PC-9 (cell line): ENCODE results near the gene KPNA5. TPM values are rescaled to one million over a fixed set of nuclear protein-coding genes. Genes with fewer than 3 reads are reported as not detected.

Experiments
- Bru-seq: library from RNA; stranded (reverse); fragments of 400-500 nt; gene quantifications from one replicate; lab custom pipeline; 2021; lab: Mats Ljungman, UMichigan
- BruChase-seq, 2 experiments: library from RNA; stranded (reverse); fragments of 400-500 nt; gene quantifications; one replicate each; lab custom pipeline; 2021; lab: Mats Ljungman, UMichigan
- BruUV-seq: library from RNA; stranded (reverse); fragments of 400-500 nt; replicated peaks from 2 replicates; lab custom pipeline; 2021; lab: Mats Ljungman, UMichigan
- CTCF ChIA-PET: fragments of 300-600 bp; sonication (Branson Sonifier 250); formaldehyde crosslinking; loops from one replicate; lab custom pipeline; 2022; ENCODE audit warnings: antibody characterized with exemption; lab: Charles Lee
- POLR2A ChIA-PET: fragments of 300-600 bp; sonication (Branson Sonifier 250); formaldehyde crosslinking; loops from one replicate; lab custom pipeline; 2022; ENCODE audit warnings: antibody characterized with exemption; ENCODE audit not compliant: unreplicated experiment; lab: Charles Lee
- DNase-seq, 2 experiments: peaks; one replicate each; pipeline versions ENCODE4 v3.0.0 to v3.0.0-alpha.2; 2015 to 2022; ENCODE audit warnings: mixed read lengths in 1 of 2
- H2AFZ ChIP-seq: fragments of 200-600 bp; sonication (generic); 2 replicates; pipeline ENCODE4 v1.8.1; 2017; ENCODE audit warnings: antibody characterized with exemption
- H3F3A ChIP-seq: fragments of 200-600 bp; sonication (generic); 2 replicates; pipeline ENCODE4 v1.8.1; 2017; ENCODE audit warnings: antibody characterized with exemption, mild to moderate bottlenecking, low read depth; ENCODE audit not compliant: insufficient read depth
- H3K27ac ChIP-seq: fragments of 200-600 bp; sonication (generic); 2 replicates; pipeline ENCODE4 v1.6.1; 2016; ENCODE audit warnings: mixed run types
- H3K27me3 ChIP-seq: fragments of 200-600 bp; sonication (generic); 2 replicates; pipeline ENCODE4 v1.6.1; 2016; ENCODE audit warnings: low read depth, mixed run types; ENCODE audit not compliant: insufficient read depth
- H3K36me3 ChIP-seq: fragments of 200-600 bp; sonication (generic); 2 replicates; pipeline ENCODE4 v1.6.1; 2016; ENCODE audit warnings: low read depth, mixed run types
- H3K4me1 ChIP-seq: fragments of 200-600 bp; sonication (generic); replicated peaks from 2 replicates; pipeline ENCODE4 v1.6.1; 2016; ENCODE audit warnings: mixed run types; ENCODE audit not compliant: insufficient read depth
- H3K4me2 ChIP-seq: fragments of 200-600 bp; sonication (generic); 2 replicates; pipeline ENCODE4 v1.6.1; 2017; ENCODE audit warnings: mixed run types
- H3K4me3 ChIP-seq: fragments of 200-600 bp; sonication (generic); 2 replicates; pipeline ENCODE4 v1.6.1; 2016; ENCODE audit warnings: mixed run types
- H3K79me2 ChIP-seq: fragments of 200-600 bp; sonication (generic); 2 replicates; pipeline ENCODE4 v1.6.1; 2017; ENCODE audit warnings: low read depth, mixed run types
- H3K9me2 ChIP-seq: fragments of 200-600 bp; sonication (generic); 2 replicates; pipeline ENCODE4 v1.8.1; 2017; ENCODE audit warnings: mild to moderate bottlenecking; ENCODE audit not compliant: insufficient read depth
- H3K9me3 ChIP-seq: fragments of 200-600 bp; sonication (generic); 2 replicates; pipeline ENCODE4 v1.8.1; 2016; ENCODE audit warnings: low read depth; ENCODE audit not compliant: insufficient read depth
- H4K20me1 ChIP-seq: fragments of 200-600 bp; sonication (generic); 2 replicates; pipeline ENCODE4 v1.8.1; 2017; ENCODE audit not compliant: insufficient read depth
- CTCF ChIP-seq: fragments of 200-600 bp; sonication (generic); conservative IDR thresholded peaks from 2 replicates; pipeline ENCODE4 v1.6.1; 2017; ENCODE audit warnings: mixed run types, antibody characterized with exemption, mild to moderate bottlenecking, moderate library complexity
- EZH2 ChIP-seq: fragments of 200-600 bp; sonication (generic); IDR thresholded peaks from 2 replicates; pipeline ENCODE4 v1.8.0; 2017; ENCODE audit warnings: antibody characterized with exemption, low read depth
- intact Hi-C: fragments of 100-400 bp; cut with micrococcal nuclease; formaldehyde crosslinking; loops from one replicate; pipeline ENCODE4 v1.10.0; 2022; ENCODE audit not compliant: unreplicated experiment
- long read RNA-seq: library from polyadenylated mRNA; stranded (forward); transcript quantifications from one replicate; pipeline ENCODE4 v2.0.0, GENCODE V29; 2022
- total RNA-seq: library from RNA; stranded (reverse); gene quantifications from 2 replicates; pipeline ENCODE4 v1.2.3, GENCODE V29; 2021

The KPNA5 gene
- total RNA-seq, result 6.6 and 6.8 TPM in 2 replicates
- Bru-seq, nascent RNA, result percentile 77 among the genes with signal in this experiment
- percentile 76 among the genes with signal in this experiment for BruChase-seq, experiment 1, labeled RNA remaining after a 2-hour chase
- BruChase-seq, experiment 2, labeled RNA remaining after a 6-hour chase, result percentile 59 among the genes with signal in this experiment
- long read RNA-seq, full-length matches to known transcripts, result 3 of 5 reads
- long read RNA-seq, partial matches to known transcripts, result 0 of 5 reads
- long read RNA-seq, other reads (novel, unspliced or antisense), result 2 of 5 reads

- TF ChIP-seq EZH2 (no peak), CTCF (no peak)
- ChIA-PET POLR2A (interaction anchor here (0.6 kb wide), 1 partner anchor 470 kb away, joined by 4 read pairs; no protein-coding TSS in a partner anchor), CTCF (no interaction called here)
- H3K27me3 ChIP-seq, result no peaks in the 10 kb centered on the region
- 0 out of 2 replicates have a peak, but pooled peaks cover 4% of the 10 kb centered on the region for H4K20me1 ChIP-seq
- BruUV-seq, result TSS peak; percentile 67
- 0 out of 2 replicates have a peak, but pooled peaks cover 9% of the 10 kb centered on the region for H3K36me3 ChIP-seq
- H3K9me2 ChIP-seq, result no peaks in the 10 kb centered on the region
- H3K4me3 ChIP-seq, result peak within 1 kb of the TSS; percentile 84
- intact Hi-C loops, result loop anchor here (1.0 to 2.0 kb wide), 2 partner anchors 64 to 110 kb away; partner anchors contain the start of genes RSPH4A and RWDD1
- peak within 1 kb of the TSS; percentile 94 for H3K4me2 ChIP-seq
- peak; percentile 84 to 87 for DNase-seq
- peak within 1 kb of the TSS; percentile 98 for H2AFZ ChIP-seq
- peaks cover 22% of the 10 kb centered on the region for H3F3A ChIP-seq
- peaks cover 15% of the 10 kb centered on the region for H3K4me1 ChIP-seq
- H3K9me3 ChIP-seq, result no peaks in the 10 kb centered on the region
- H3K79me2 ChIP-seq, result peaks cover 40% of the 10 kb centered on the region
- H3K27ac ChIP-seq, result peak within 1 kb of the TSS; percentile 85
Measured at GRCh38 chr6:116680880-116681672, at the start of gene KPNA5. Gene KPNA5 (plus strand): TSS chr6:116681211. CDS start chr6:116681335, 124 bp downstream.

- no TSS peak for BruUV-seq
- ChIA-PET POLR2A (no interaction called here), CTCF (no interaction called here)
- no peaks in the 10 kb centered on the region for H3K9me3 ChIP-seq
- no peak for DNase-seq
- intact Hi-C loops, result no loop called here
- H3K4me1 ChIP-seq, result no peaks in the 10 kb centered on the region
- H3K4me2 ChIP-seq, result no peak overlapping the region
- no peaks in the 10 kb centered on the region for H3K79me2 ChIP-seq
- no peak overlapping the region for H3K4me3 ChIP-seq
- peaks cover 10% of the 10 kb centered on the region; the same call in 1 of the 2 replicates for H3K36me3 ChIP-seq
- no peak overlapping the region for H2AFZ ChIP-seq
- no peaks in the 10 kb centered on the region for H3K9me2 ChIP-seq
- H3K27me3 ChIP-seq, result no peaks in the 10 kb centered on the region
- no peaks in the 10 kb centered on the region for H4K20me1 ChIP-seq
- H3F3A ChIP-seq, result peaks cover 3% of the 10 kb centered on the region; the same call in 1 of the 2 replicates
- H3K27ac ChIP-seq, result no peak overlapping the region
- no peak for TF ChIP-seq EZH2
- TF ChIP-seq CTCF, result no peak
Measured at GRCh38 chr6:116631379-116631990, 49.5 kb upstream of the KPNA5 start.

GRCh38 chr6:116633685-116634084 is 47.3 kb upstream of the KPNA5 start:
- CTCF ChIA-PET, result interaction anchor here (0.6 kb wide), 1 partner anchor 56 kb away, joined by 3 read pairs; no protein-coding TSS in a partner anchor
- Histone ChIP-seq H3K9me3 (no peaks in the 10 kb centered on the region), H3K4me2 (no peak overlapping the region), H3K9me2 (no peaks in the 10 kb centered on the region), H3K4me3 (no peak overlapping the region), H3K27ac (no peak overlapping the region), H4K20me1 (peaks cover 3% of the 10 kb centered on the region; the same call in 1 of the 2 replicates), H3K36me3 (peaks cover 13% of the 10 kb centered on the region; the same call in 1 of the 2 replicates), H3K27me3 (no peaks in the 10 kb centered on the region), H3F3A (peaks cover 3% of the 10 kb centered on the region; the same call in 1 of the 2 replicates), H2AFZ (no peak overlapping the region), H3K4me1 (no peaks in the 10 kb centered on the region), H3K79me2 (no peaks in the 10 kb centered on the region)
- TF ChIP-seq CTCF (peak; percentile 41; the same call in 1 of the 2 replicates), EZH2 (no peak)
- BruUV-seq, result no TSS peak
- DNase-seq, result no peak
- POLR2A ChIA-PET, result no interaction called here
- intact Hi-C loops, result no loop called here
